Ovary (tissue), 3 donors: ENCODE measurements around the gene TRIM32.

Experiments
- CTCF ChIP-seq, 3 donors: fragments of 450-650 bp in 2 of 3; fragments of 200-600 bp in 1 of 3; IDR thresholded peaks; one replicate each; pipeline versions ENCODE4 v1.5.1 to v1.8.0; 2016 to 2022; ENCODE audit warnings: antibody characterized with exemption in 3 of 3, mild to moderate bottlenecking in 1 of 3
- POLR2A ChIP-seq: fragments of 450-650 bp; IDR thresholded peaks from one replicate; pipeline ENCODE4 v1.6.1; 2017; ENCODE audit warnings: antibody characterized with exemption, mild to moderate bottlenecking, moderate library complexity
- donor health status: DM: no; HTN: no; CAD: no.

GRCh38 chr9:116683535-116683934, 3.6 kb upstream of the TRIM32 start:
- no peak for TF ChIP-seq CTCF (IDR thresholded peaks at IDR 0.05)
- TF ChIP-seq POLR2A: no peak
